RPMI7951 (cell line): ENCODE results near the gene WDR26. TPM values are rescaled to one million over a fixed set of nuclear protein-coding genes. Genes with fewer than 3 reads are reported as not detected.
"Not testable (repeated sequence)": the region's sequence is repeated elsewhere in the genome, so short reads cannot be mapped to it uniquely, and the experiment has no call there.

ENCODE experiments used
- DNase-seq: peaks from one replicate; pipeline ENCODE4 v3.0.0-alpha.2; 2012; ENCODE audit warnings: low read depth
- total RNA-seq: library from RNA; depleted of rRNA; stranded (reverse); fragments of >200 nt; shearing (Covaris generic); gene quantifications from 2 replicates; pipeline ENCODE4 v1.2.3, GENCODE V29; 2014

WDR26 gene
- total RNA-seq, 1 experiment from 2014 or later = 26.1 TPM

DNA sequence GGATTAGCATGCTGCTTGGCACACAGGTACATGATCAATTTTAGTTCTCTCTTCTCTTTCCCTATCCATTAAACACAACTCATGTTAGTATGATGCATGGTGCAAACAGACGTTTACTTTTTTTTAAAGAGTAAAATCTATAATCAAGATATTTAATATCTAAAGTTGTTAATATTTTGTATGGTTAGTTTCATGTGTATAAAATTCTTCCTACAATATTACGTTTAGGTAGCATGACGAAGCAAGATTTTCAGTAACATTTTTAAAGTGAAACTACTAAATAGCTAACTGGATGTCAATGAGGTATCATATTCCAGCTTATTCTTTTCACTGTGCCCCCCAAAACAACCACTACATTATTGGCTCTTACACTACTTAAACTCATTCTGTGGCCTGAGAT lies 41.3 kb downstream of the WDR26 start:
- no peak for DNase-seq

GRCh38 chr1:224392411-224393249 lies 42.0 kb downstream of the WDR26 start:
- no peak for DNase-seq

GRCh38 chr1:224390517-224390916 lies 44.1 kb downstream of the WDR26 start:
- no peak for DNase-seq

GRCh38 chr1:224387943-224388342 lies 46.7 kb downstream of the WDR26 start:
- DNase-seq = no peak

DNA sequence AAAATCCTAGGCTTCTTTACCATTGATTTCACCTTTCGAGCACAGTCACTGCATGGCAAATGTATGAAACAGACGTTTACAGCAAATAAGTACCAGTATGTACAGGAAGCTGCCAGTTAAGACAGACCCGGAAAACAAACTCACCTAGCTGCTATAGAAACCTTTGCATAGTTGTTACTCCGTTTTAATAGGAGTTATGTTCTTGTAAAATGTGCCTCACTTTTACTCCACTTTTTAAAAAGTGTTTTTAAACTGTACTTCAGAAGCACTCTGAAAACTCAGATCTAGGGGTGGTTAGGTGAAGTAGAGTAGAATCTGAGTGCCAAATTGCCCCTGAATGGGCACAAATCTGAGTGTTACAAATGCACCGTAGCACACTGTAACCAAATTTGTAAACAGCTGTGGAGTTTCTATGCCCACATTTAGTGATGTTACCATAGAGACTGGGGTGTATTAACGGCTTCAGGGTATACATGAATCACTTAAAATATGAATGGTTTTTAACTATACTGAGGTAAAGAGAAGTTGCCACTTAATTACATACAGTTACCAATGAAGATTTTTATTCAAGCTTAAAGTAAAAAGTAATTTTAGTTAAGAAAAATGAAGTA lies 47.2 kb downstream of the WDR26 start:
- DNase-seq = peak; percentile 8

DNA sequence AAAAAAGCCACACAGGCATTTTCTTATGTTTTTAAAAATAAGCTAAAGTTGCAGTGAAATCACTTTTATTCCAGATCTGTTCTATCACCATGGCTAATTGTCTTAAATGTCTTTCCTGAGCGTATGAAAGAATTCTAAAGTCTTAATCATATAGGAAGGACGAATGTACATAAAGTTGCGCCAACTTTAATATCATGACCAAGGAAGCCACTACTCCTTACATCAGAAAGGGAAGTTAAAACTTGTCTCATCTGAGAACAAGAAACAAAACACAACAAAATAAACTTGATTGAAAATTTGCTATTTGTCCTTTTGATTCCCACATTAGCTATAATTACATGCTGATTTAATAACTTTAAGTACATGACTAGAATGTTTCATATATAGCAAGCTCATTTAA lies 51.4 kb downstream of the WDR26 start:
- DNase-seq = no peak

DNA sequence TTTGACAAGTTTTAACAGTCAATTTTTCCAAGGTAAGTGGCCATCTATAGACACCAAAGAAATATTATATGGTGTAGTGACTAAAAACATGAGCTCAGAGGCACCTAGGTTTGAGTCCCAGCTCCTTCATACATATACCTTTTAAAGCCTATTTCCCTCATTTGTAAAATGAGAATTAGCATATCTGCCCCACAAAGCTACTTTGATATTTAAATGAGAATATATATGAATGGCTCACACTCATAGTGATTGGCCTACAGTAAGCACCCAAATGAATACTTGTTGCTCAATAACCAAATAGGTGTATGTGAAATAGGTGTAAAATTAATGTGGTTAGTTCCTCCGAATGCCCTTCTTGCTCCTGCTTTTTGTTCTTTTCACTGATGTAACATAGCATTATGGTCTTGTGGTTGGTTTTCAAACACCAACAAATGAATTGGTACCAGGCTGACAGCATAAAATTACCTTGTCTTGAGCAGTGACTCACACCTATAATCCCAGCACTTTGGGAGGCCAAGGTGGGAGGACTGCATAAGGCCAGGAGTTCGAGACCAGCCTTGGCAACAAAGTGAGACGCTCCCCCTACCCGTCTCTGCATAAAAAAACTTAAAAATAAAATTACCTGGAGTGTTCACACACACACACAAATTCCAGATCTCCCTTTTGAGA lies 52.6 kb downstream of the WDR26 start:
- no peak for DNase-seq

DNA sequence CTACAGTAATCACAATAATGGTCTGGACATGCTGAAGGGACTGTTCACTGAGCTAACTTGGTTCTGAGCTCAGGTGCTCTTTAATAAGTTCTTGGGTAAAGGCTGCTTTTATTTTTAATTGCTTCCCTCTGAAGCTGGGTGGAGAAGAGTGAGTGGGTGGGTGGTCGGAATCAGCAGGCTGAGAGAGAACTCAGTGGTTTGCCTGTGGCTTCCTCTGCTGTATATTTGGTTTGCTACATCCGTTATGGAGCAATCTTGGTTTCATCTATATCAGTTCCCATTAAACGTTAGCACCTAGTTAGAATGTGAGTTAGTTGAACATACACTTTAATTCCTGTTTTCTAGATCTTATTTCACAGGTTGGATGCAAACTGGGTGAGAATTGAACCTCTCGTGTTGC lies 54.6 kb downstream of the WDR26 start:
- DNase-seq = no peak

DNA sequence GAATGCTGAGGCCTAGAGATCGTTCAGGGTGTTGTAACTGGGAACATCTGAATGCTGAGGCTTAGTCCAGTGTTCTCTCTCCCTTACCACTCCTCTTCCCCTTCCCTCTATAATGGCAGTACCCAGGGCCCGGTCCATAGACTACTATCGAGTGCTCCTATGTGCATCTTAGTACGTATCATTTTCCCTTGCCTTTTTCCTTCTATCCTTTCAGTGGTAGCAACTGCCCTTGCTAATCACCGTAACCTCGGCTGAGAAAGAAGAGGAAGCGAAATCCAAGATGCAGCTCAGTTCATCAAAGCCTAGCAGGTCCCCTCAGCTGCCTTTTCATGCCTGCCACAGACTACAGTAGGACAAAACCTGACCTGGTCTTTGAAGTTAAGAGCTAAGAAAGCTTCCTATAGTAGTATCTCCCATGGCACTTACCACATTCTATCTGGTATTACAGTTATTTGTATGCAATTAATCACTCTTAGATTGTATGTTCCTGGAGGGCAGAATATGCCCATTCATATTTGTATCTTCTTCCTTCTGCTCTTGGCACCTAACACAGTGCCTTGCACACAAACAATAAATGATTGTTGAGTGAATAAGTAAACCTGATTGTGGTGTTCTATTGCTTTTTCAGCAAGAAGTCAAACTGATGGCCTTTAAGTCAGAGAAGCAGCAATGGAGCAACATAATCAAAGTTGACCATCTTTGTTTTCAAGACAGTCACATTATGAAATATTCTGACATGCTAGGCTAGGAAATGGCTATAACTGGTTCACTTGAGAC lies 55.6 kb downstream of the WDR26 start:
- no peak for DNase-seq

- peak; percentile 67 for DNase-seq
These were observed 57.0 kb downstream of the WDR26 start for GRCh38 chr1:224377676-224378006.

DNA sequence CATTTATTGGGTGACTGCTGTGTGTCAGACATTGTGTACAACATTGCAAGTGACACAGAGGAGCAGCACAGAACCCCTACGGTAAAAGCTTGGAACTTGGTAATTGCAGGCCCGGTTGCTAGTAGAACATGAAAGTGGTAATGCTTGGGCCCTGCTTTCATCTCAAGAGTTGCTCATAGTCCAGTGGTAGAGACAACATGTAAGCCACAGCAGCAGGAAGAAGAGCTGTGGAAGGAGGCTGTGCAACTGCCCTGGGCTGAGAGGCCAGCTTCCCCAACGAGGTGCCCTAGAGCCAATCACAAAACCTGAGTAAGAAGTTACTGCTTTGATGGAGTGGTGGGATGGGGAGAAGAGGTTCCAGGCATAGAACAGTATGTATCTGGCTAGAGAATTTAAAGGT lies 59.5 kb downstream of the WDR26 start:
- DNase-seq = no peak

DNA sequence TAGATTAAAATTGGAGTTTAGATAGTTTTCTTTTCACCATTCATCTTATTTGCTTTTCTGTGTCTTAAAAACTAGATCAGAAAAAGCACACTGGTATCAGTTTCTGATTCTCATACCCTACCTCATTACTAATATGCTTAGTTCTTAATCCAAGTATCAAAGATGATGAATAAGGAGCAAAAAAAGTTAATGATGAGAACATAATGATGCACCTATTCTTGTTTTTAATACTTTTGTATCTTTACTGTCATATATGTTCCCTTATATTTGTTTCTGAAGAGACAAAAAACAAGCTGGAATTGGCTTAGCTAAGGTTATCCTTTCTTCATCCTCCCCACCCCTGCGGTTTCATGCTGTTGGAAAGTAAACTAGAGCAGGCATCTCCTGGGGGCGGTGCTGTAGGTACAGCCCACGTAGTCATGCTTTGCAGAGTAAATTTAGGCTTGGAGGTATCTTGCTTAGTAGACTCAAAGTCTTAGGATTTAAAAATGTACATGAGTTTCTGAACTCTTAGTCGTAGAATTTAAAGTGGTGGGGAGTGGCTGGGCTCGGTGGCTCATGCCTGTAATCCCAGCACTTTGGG lies 61.5 kb downstream of the WDR26 start:
- no peak for DNase-seq

DNA sequence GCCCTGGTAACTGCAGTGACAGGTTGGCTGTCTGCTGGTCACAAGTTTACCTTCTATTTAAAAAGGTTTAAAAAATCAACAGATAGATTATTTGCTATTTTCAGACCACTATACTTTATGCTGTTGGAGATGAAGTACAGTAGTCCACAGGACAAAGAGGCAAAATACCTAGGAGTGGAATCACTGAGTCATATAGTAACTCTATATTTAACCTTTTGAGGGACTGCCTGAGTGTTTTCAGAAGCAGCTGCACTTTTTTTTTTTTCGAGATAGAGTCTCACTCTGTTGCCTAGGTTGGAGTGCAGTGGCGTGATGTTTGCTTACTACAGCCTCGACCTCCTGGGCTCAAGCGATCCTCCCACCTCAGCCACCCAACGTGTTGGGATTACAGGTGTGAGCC lies 66.2 kb downstream of the WDR26 start:
- DNase-seq = no peak

DNA sequence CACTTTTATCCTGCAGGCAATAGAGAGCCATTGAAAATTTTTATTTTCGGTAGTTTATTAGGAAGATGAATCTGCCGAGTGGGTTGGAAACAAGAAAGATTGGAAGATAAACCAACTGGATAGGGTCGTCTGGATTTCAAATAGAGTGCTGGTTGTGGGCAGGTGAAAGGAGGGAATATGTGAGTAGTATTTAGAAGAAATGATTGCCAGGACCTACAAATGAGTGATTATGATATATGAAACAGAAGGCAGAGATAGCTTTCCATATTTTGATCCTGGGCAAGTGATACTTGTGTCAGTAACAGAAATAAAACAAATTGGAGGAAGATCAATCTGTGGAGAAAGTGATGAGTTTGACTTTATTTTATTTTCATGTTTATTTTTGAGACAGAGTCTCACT lies 75.4 kb downstream of the WDR26 start:
- no peak for DNase-seq

GRCh38 chr1:224358237-224358636 lies 76.4 kb downstream of the WDR26 start:
- no peak for DNase-seq

DNA sequence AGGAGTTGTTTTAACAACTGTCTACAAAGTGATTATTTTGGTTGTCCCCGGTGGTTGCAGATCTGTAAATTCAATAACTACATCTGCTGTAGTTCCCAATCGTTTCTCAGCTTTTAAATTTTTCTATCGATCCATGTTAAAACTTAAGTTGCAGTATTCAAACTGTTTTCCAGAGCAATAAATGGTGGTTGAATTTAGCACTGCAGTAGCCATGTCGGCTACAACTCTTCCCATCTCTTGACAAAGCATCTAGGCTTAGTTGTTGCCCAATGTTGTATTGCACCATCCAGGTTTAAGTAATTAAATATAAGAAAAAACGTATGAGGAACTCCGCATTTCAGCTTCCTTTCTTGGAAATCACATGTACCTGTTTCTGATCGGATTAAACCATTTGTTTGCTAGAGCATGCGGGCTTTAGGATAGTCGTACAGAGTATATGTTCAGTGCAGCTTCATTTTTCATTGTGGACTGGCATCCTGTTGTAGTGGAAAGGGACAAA lies 76.9 kb downstream of the WDR26 start:
- no peak for DNase-seq

GRCh38 chr1:224356685-224357625 lies 77.6 kb downstream of the WDR26 start, which contains the start of gene CNIH4:
Gene CNIH4 (plus strand): TSS chr1:224356879. CDS start chr1:224356925, 46 bp downstream.
- DNase-seq = peak; percentile 94

DNA sequence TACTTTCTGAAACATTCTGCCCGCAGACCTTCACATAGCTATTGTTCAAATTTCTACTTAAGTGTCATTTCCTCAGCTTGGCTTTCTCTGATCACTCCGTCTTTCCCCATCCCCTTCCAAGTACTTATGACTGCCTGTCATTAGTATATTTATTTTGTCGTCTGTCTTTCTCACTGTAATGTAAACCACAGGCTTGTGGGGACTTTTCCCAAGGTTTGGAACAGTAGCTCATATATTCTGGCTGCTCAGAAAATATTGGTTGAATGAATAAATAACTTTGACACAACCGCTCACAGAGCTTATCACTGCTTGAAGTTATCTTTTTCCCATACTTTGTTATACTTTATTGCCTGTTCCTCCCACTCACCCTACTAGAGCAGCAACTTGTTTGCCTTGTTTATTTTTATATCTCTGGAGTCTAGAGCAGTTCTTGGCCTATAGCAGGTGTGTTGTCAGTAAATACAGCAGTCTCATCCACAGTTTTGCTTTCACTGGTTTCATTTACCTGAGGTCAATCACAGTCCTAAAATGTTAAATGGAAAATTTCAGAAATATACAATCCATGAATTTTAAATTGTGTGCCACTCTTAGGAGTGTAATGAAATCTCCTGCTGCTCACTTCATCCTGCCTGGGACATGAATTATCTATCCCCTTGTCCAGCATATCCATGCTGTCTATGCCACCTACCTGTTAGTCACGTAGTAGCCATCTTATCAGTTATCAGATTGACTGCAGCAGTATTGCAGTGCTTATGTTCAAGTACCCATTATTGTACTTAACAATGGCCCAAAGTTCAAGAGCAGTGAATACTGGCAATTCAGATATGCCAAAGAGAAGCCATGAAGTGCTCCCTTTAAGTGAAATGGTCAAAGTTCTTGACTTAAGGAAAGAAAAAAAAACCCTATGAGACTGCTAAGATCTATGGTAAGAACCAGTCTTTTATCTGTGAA lies 80.3 kb downstream of the WDR26 start:
- DNase-seq = no peak

DNA sequence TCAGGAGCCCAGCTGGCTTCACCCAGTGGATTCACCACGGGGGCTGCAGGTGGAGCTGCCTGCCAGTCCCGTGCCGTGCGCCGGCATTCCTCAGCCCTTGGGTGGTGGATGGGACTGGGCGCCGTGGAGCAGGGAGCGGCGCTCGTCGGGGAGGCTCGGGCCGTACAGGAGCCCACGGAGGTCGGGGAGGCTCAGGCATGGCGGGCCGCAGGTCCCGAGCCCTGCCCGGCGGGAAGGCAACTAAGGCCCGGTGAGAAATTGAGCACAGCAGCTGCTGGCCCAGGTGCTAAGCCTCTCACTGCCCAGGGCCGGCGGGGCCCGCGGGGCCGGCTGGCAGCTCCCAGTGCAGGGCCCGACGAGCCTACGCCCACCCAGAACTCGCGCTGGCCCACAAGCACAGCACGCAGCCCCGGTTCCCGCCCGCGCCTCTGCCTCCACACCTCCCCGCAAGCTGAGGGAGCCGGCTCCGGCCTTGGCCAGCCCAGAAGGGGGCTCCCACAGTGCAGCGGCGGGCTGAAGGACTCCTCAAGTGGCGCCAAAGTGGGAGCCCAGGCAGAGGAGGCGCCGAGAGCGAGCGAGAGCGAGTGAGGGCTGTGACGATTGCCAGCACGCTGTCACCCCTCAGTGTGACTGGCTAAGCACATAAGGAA lies 82.0 kb downstream of the WDR26 start:
- DNase-seq = not testable (repeated sequence)
